LNCaP clone FGC (cell line): Measurements from ENCODE around the gene GCLC.
A peak's percentile ranks its signal among the peaks of the same experiment; 100 is the strongest.

Source experiments
- DNase-seq: peaks from one replicate; pipeline ENCODE4 v3.0.0-alpha.2; 2011; ENCODE audit warnings: low read depth
- H3K4me3 ChIP-seq: 2 replicates; pipeline ENCODE4 v1.5.1; 2011; ENCODE audit warnings: mild to moderate bottlenecking, low read depth, low read length, control low read depth
- CTCF ChIP-seq: IDR thresholded peaks from 2 replicates; pipeline ENCODE4 v1.5.1; 2012; ENCODE audit warnings: mild to moderate bottlenecking; ENCODE audit not compliant: control insufficient read depth, insufficient read depth; ENCODE audit errors: extremely low read depth

The GCLC gene

GRCh38 chr6:53526000-53526399 lies 18.9 kb downstream of the GCLC start:
- no peak for DNase-seq
- no peak for TF ChIP-seq CTCF
- H3K4me3 ChIP-seq: no peak overlapping the region

GRCh38 chr6:53524455-53524815 lies 20.5 kb downstream of the GCLC start:
- H3K4me3 ChIP-seq: no peak overlapping the region
- no peak for TF ChIP-seq CTCF
- DNase-seq: peak; percentile 54

GRCh38 chr6:53523511-53524454 lies 21.1 kb downstream of the GCLC start:
- TF ChIP-seq CTCF: no peak
- no peak overlapping the region for H3K4me3 ChIP-seq
- DNase-seq: no peak

GRCh38 chr6:53520320-53520928 lies 24.5 kb downstream of the GCLC start:
- TF ChIP-seq CTCF: no peak
- no peak for DNase-seq
- H3K4me3 ChIP-seq: no peak overlapping the region

GRCh38 chr6:53518862-53519261 lies 26.0 kb downstream of the GCLC start:
- TF ChIP-seq CTCF: no peak
- DNase-seq: no peak
- no peak overlapping the region for H3K4me3 ChIP-seq

GRCh38 chr6:53517021-53517420 lies 27.9 kb downstream of the GCLC start:
- no peak for TF ChIP-seq CTCF
- DNase-seq: no peak

More at GRCh38 chr6:53517021-53517420, 27.9 kb downstream of the GCLC start:
- no peak overlapping the region for H3K4me3 ChIP-seq
